ENCODE results near the gene YBX1.

Gene YBX1

DNA sequence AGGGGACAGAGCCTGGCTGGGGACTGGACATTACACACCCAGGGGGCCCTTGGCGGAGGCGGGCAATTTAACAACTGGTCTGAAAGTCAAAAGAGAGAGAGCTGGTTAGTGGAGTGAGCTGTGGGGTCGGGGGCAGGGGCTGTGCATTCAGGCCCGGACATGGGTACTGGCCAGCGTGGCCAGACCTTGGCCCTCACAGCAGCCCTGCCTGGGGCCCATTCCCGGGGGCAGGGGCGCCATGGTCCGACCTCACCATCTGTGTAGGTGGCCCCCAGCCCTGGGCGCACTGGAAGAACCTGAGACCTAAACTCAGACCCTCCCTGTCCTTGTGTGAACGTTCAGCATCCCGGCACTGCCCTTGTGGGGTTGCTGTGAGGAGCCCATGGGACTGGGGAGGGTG, 52.8 kb downstream of the YBX1 start:
- no peak for DNase-seq (ENCODE audit: low read depth)
- H3K4me3 ChIP-seq (ENCODE audit: low read length): no peak overlapping the region
- TF ChIP-seq, protein P1, sequence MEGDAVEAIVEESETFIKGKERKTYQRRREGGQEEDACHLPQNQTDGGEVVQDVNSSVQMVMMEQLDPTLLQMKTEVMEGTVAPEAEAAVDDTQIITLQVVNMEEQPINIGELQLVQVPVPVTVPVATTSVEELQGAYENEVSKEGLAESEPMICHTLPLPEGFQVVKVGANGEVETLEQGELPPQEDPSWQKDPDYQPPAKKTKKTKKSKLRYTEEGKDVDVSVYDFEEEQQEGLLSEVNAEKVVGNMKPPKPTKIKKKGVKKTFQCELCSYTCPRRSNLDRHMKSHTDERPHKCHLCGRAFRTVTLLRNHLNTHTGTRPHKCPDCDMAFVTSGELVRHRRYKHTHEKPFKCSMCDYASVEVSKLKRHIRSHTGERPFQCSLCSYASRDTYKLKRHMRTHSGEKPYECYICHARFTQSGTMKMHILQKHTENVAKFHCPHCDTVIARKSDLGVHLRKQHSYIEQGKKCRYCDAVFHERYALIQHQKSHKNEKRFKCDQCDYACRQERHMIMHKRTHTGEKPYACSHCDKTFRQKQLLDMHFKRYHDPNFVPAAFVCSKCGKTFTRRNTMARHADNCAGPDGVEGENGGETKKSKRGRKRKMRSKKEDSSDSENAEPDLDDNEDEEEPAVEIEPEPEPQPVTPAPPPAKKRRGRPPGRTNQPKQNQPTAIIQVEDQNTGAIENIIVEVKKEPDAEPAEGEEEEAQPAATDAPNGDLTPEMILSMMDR (IDR thresholded peaks at IDR 0.05; ENCODE audit: insufficient read depth, low read depth, low read length, missing control alignments): no peak

- TF ChIP-seq, protein P1 (IDR thresholded peaks at IDR 0.05; ENCODE audit: insufficient read depth, low read depth, low read length, missing control alignments): no peak
- H3K4me3 ChIP-seq (ENCODE audit: low read length): no peak overlapping the region
- peak; percentile 73 for DNase-seq (ENCODE audit: low read depth)
Measured at GRCh38 chr1:42735477-42736105, 53.4 kb downstream of the YBX1 start.

DNA sequence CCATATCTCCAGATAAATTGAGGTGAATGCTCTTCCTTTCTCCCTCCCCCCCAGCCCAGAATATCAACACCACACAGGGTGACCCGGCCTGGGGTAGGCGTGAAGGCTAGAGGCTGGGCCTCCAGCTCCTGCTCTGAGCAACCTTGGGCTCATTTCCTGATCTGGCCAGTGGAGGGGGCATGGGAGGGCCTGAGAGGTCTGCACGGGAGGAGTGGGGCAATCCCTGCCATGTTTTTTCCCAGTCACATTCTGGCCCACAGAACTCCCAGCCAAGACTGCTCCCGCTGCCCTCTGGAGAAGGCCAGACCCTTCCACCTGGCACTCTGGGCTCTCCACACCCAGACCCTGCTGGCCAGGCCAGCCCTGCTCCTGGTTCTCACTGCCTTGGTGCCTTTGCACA, 53.9 kb downstream of the YBX1 start:
- TF ChIP-seq, protein P1 (IDR thresholded peaks at IDR 0.05; ENCODE audit: insufficient read depth, low read depth, low read length, missing control alignments): peak; percentile 43
- DNase-seq (ENCODE audit: low read depth): peak; percentile 51
- no peak overlapping the region for H3K4me3 ChIP-seq (ENCODE audit: low read length)

DNA sequence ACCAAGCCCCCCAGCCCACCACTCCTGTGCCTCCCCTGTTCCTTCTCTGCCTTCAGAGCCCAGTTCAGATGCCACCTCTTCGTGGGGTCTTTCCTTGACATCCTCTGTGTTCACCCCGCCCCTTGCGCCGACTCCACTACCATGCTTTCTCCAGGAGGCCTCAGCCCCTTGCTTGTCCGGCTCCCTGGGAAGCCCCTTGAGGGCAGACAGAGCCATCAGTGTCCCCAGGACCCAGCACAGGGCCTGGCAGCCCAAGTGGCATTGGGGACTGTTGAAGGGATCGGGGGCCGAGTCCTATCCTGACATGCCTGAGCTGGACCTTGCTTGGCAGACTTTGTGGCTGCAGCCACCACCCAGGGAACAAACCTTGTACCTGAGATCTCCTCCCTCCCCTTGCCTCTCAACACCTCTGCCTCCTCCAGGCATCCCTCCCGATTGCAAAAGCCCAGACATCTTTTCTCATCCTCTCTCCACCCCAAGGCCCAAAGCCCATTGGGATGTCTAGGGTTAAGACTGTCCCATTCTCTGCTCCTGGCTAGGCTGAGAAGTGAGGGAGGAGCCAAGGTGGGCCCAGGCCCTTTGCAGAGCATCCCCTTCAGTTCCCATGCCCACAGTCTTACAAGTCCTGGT, 54.5 kb downstream of the YBX1 start:
- H3K4me3 ChIP-seq (ENCODE audit: low read length): no peak overlapping the region
- DNase-seq (ENCODE audit: low read depth): no peak
- TF ChIP-seq, protein P1 (IDR thresholded peaks at IDR 0.05; ENCODE audit: insufficient read depth, low read depth, low read length, missing control alignments): no peak

DNA sequence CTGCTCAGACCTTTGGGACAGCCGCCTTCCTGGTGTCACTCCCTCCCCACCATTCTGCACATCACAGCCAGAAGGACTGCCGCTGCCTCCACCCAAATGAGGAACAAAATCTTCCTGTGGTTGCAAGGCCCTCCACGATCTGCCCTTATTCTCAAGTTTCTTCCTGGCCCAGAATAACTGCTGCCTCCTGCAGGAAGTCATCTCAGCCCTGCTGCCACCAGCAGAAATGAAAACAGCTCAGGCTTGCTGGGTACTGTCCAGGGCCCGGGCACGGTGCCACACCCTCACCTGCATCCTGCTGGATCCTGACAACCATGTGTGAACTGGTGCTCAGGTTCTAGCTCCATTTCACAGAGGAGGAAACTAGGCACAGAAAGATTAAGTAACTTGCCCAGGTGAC, 55.0 kb downstream of the YBX1 start:
- no peak overlapping the region for H3K4me3 ChIP-seq (ENCODE audit: low read length)
- TF ChIP-seq, protein P1 (IDR thresholded peaks at IDR 0.05; ENCODE audit: insufficient read depth, low read depth, low read length, missing control alignments): peak; percentile 36
- peak; percentile 58 for DNase-seq (ENCODE audit: low read depth)

GRCh38 chr1:42737986-42738677, 55.9 kb downstream of the YBX1 start:
- H3K4me3 ChIP-seq (ENCODE audit: low read length): no peak overlapping the region
- TF ChIP-seq, protein P1 (IDR thresholded peaks at IDR 0.05; ENCODE audit: insufficient read depth, low read depth, low read length, missing control alignments): no peak
- no peak for DNase-seq (ENCODE audit: low read depth)
